DMS114 treated with DMSO at 0.1 percent for 48 hours (cell line): ENCODE data around the gene SELENOO.

Source experiments
- DNase-seq: peaks from one replicate; lab custom pipeline; 2025; ENCODE audit not compliant: unreplicated experiment; lab: John Stamatoyannopoulos, UW

SELENOO gene

GRCh38 chr22:50215297-50216054 lies 14.7 kb downstream of the SELENOO start:
- no peak for DNase-seq

- no peak for DNase-seq
Measured at GRCh38 chr22:50216055-50216683, 15.4 kb downstream of the SELENOO start.

GRCh38 chr22:50216684-50217520 lies 16.1 kb downstream of the SELENOO start:
- no peak for DNase-seq

- no peak for DNase-seq
Measured at GRCh38 chr22:50217543-50218152, 16.8 kb downstream of the SELENOO start.

GRCh38 chr22:50218153-50218995 lies 17.6 kb downstream of the SELENOO start:
- no peak for DNase-seq

- DNase-seq, result no peak
Measured at GRCh38 chr22:50218996-50219727, 18.4 kb downstream of the SELENOO start.

GRCh38 chr22:50219800-50220602 lies 19.2 kb downstream of the SELENOO start:
- DNase-seq, result no peak

GRCh38 chr22:50220603-50221409 lies 20.0 kb downstream of the SELENOO start:
- DNase-seq, result no peak

- no peak for DNase-seq
Measured at GRCh38 chr22:50221410-50222300, 20.8 kb downstream of the SELENOO start.

GRCh38 chr22:50222508-50222907 lies 21.7 kb downstream of the SELENOO start:
- DNase-seq, result no peak

GRCh38 chr22:50224071-50224470 lies 23.3 kb downstream of the SELENOO start:
- DNase-seq, result no peak

GRCh38 chr22:50225200-50225969 lies 24.6 kb downstream of the SELENOO start:
- DNase-seq, result no peak

GRCh38 chr22:50226063-50226874 lies 25.5 kb downstream of the SELENOO start:
- no peak for DNase-seq

- no peak for DNase-seq
Measured at GRCh38 chr22:50226875-50227165, 26.0 kb downstream of the SELENOO start.

GRCh38 chr22:50227579-50228215 lies 26.9 kb downstream of the SELENOO start:
- no peak for DNase-seq
